Measurements from ENCODE around the gene SND1. TPM values are rescaled to one million over a fixed set of nuclear protein-coding genes. Genes with fewer than 3 reads are reported as not detected.

The SND1 gene
- total and polyA plus RNA-seq, 2 donors: 55.1 to 104 TPM

GRCh38 chr7:127619681-127620405, 32.2 kb upstream of the SND1 start:
- no peak for DNase-seq (ENCODE audit: low read depth in 6 of 9, low spot score in 9 of 9)
- Histone ChIP-seq H3K9me3 (ENCODE audit: control insufficient read depth in 2 of 2, insufficient read depth in 1 of 2, low read length in 1 of 2) (no peaks in the 10 kb centered on the region), H3K36me3 (ENCODE audit: control insufficient read depth in 2 of 2, insufficient read depth in 2 of 2, low read length in 1 of 2) (no peaks in the 10 kb centered on the region), H3K27me3 (ENCODE audit: control insufficient read depth in 2 of 2, insufficient read depth in 1 of 2, low read length in 1 of 2) (peaks cover 10 to 36% of the 10 kb centered on the region in 2 donors), H3K4me3 (ENCODE audit: low read length in 2 of 2) (no peak overlapping the region), H3K4me1 (ENCODE audit: control insufficient read depth in 2 of 2, insufficient read depth in 2 of 2, low read length in 2 of 2) (peaks cover 0 to 8% of the 10 kb centered on the region in 2 donors), H3K27ac (ENCODE audit: low read depth in 1 of 2, low read length in 1 of 2) (no peak overlapping the region)
- 15% methylated on average over 27 of the region's 27 CpGs for WGBS

GRCh38 chr7:127620406-127621233, 31.4 kb upstream of the SND1 start:
- DNase-seq (ENCODE audit: low read depth in 6 of 9, low spot score in 9 of 9): peak in 1 of 9 donors; percentile 15
- 5% methylated on average over 24 of the region's 24 CpGs for WGBS
- Histone ChIP-seq H3K9me3 (ENCODE audit: control insufficient read depth in 2 of 2, insufficient read depth in 1 of 2, low read length in 1 of 2) (no peaks in the 10 kb centered on the region), H3K4me1 (ENCODE audit: control insufficient read depth in 2 of 2, insufficient read depth in 2 of 2, low read length in 2 of 2) (peaks cover 0 to 8% of the 10 kb centered on the region in 2 donors), H3K36me3 (ENCODE audit: control insufficient read depth in 2 of 2, insufficient read depth in 2 of 2, low read length in 1 of 2) (no peaks in the 10 kb centered on the region), H3K4me3 (ENCODE audit: low read length in 2 of 2) (no peak overlapping the region), H3K27me3 (ENCODE audit: control insufficient read depth in 2 of 2, insufficient read depth in 1 of 2, low read length in 1 of 2) (peaks cover 10 to 30% of the 10 kb centered on the region in 2 donors), H3K27ac (ENCODE audit: low read depth in 1 of 2, low read length in 1 of 2) (peak overlapping the region in 1 of 2 donors; percentile 13)

GRCh38 chr7:127625331-127625730, 26.7 kb upstream of the SND1 start:
- no peak for DNase-seq (ENCODE audit: low read depth in 6 of 9, low spot score in 9 of 9)
- H3K9me3 ChIP-seq (ENCODE audit: control insufficient read depth in 2 of 2, insufficient read depth in 1 of 2, low read length in 1 of 2): no peaks in the 10 kb centered on the region

GRCh38 chr7:127628445-127628844, 23.5 kb upstream of the SND1 start:
- no peaks in the 10 kb centered on the region for H3K4me1 ChIP-seq (ENCODE audit: control insufficient read depth in 2 of 2, insufficient read depth in 2 of 2, low read length in 2 of 2)
- peaks cover 0 to 4% of the 10 kb centered on the region in 2 donors for H3K27me3 ChIP-seq (ENCODE audit: control insufficient read depth in 2 of 2, insufficient read depth in 1 of 2, low read length in 1 of 2)
- no peak for DNase-seq (ENCODE audit: low read depth in 6 of 9, low spot score in 9 of 9)
- WGBS: 86% methylated on average over 3 of the region's 3 CpGs
- H3K4me3 ChIP-seq (ENCODE audit: low read length in 2 of 2): no peak overlapping the region
- H3K36me3 ChIP-seq (ENCODE audit: control insufficient read depth in 2 of 2, insufficient read depth in 2 of 2, low read length in 1 of 2): no peaks in the 10 kb centered on the region
- H3K9me3 ChIP-seq (ENCODE audit: control insufficient read depth in 2 of 2, insufficient read depth in 1 of 2, low read length in 1 of 2): no peaks in the 10 kb centered on the region
- H3K27ac ChIP-seq (ENCODE audit: low read depth in 1 of 2, low read length in 1 of 2): no peak overlapping the region

More at GRCh38 chr7:127625331-127625730, 26.7 kb upstream of the SND1 start:
- Histone ChIP-seq H3K27ac (ENCODE audit: low read depth in 1 of 2, low read length in 1 of 2) (no peak overlapping the region), H3K27me3 (ENCODE audit: control insufficient read depth in 2 of 2, insufficient read depth in 1 of 2, low read length in 1 of 2) (peaks cover 7 to 12% of the 10 kb centered on the region in 2 donors), H3K36me3 (ENCODE audit: control insufficient read depth in 2 of 2, insufficient read depth in 2 of 2, low read length in 1 of 2) (no peaks in the 10 kb centered on the region), H3K4me3 (ENCODE audit: low read length in 2 of 2) (no peak overlapping the region), H3K4me1 (ENCODE audit: control insufficient read depth in 2 of 2, insufficient read depth in 2 of 2, low read length in 2 of 2) (peaks cover 0 to 6% of the 10 kb centered on the region in 2 donors)

GRCh38 chr7:127629268-127629854, 22.6 kb upstream of the SND1 start:
- 14% methylated on average over 5 of the region's 5 CpGs for WGBS
- no peaks in the 10 kb centered on the region for H3K36me3 ChIP-seq (ENCODE audit: control insufficient read depth in 2 of 2, insufficient read depth in 2 of 2, low read length in 1 of 2)
- peak in 3 of 9 donors; percentile 18 to 35 (median 34) for DNase-seq (ENCODE audit: low read depth in 6 of 9, low spot score in 9 of 9)
- H3K4me1 ChIP-seq (ENCODE audit: control insufficient read depth in 2 of 2, insufficient read depth in 2 of 2, low read length in 2 of 2): no peaks in the 10 kb centered on the region
- no peak overlapping the region for H3K27ac ChIP-seq (ENCODE audit: low read depth in 1 of 2, low read length in 1 of 2)
- no peak overlapping the region for H3K4me3 ChIP-seq (ENCODE audit: low read length in 2 of 2)
- peaks cover 0 to 4% of the 10 kb centered on the region in 2 donors for H3K27me3 ChIP-seq (ENCODE audit: control insufficient read depth in 2 of 2, insufficient read depth in 1 of 2, low read length in 1 of 2)
- H3K9me3 ChIP-seq (ENCODE audit: control insufficient read depth in 2 of 2, insufficient read depth in 1 of 2, low read length in 1 of 2): no peaks in the 10 kb centered on the region

- 96% methylated on average over 7 of the region's 7 CpGs for WGBS
Observed at GRCh38 chr7:127632276-127632910, 19.6 kb upstream of the SND1 start.

GRCh38 chr7:127635659-127636285, 16.2 kb upstream of the SND1 start:
- no peaks in the 10 kb centered on the region for H3K9me3 ChIP-seq (ENCODE audit: control insufficient read depth in 2 of 2, insufficient read depth in 1 of 2, low read length in 1 of 2)
- H3K36me3 ChIP-seq (ENCODE audit: control insufficient read depth in 2 of 2, insufficient read depth in 2 of 2, low read length in 1 of 2): no peaks in the 10 kb centered on the region
- WGBS: 87% methylated on average over 3 of the region's 3 CpGs
- no peak for DNase-seq (ENCODE audit: low read depth in 6 of 9, low spot score in 9 of 9)
- peaks cover 0 to 2% of the 10 kb centered on the region in 2 donors for H3K4me1 ChIP-seq (ENCODE audit: control insufficient read depth in 2 of 2, insufficient read depth in 2 of 2, low read length in 2 of 2)
- no peak overlapping the region for H3K4me3 ChIP-seq (ENCODE audit: low read length in 2 of 2)
- H3K27ac ChIP-seq (ENCODE audit: low read depth in 1 of 2, low read length in 1 of 2): no peak overlapping the region
- H3K27me3 ChIP-seq (ENCODE audit: control insufficient read depth in 2 of 2, insufficient read depth in 1 of 2, low read length in 1 of 2): peaks cover 0 to 7% of the 10 kb centered on the region in 2 donors

More at GRCh38 chr7:127632276-127632910, 19.6 kb upstream of the SND1 start:
- H3K4me1 ChIP-seq (ENCODE audit: control insufficient read depth in 2 of 2, insufficient read depth in 2 of 2, low read length in 2 of 2): peaks cover 0 to 2% of the 10 kb centered on the region in 2 donors
- no peak for DNase-seq (ENCODE audit: low read depth in 6 of 9, low spot score in 9 of 9)
- no peaks in the 10 kb centered on the region for H3K9me3 ChIP-seq (ENCODE audit: control insufficient read depth in 2 of 2, insufficient read depth in 1 of 2, low read length in 1 of 2)
- H3K4me3 ChIP-seq (ENCODE audit: low read length in 2 of 2): no peak overlapping the region
- no peaks in the 10 kb centered on the region for H3K36me3 ChIP-seq (ENCODE audit: control insufficient read depth in 2 of 2, insufficient read depth in 2 of 2, low read length in 1 of 2)
- peaks cover 0 to 8% of the 10 kb centered on the region in 2 donors for H3K27me3 ChIP-seq (ENCODE audit: control insufficient read depth in 2 of 2, insufficient read depth in 1 of 2, low read length in 1 of 2)
- no peak overlapping the region for H3K27ac ChIP-seq (ENCODE audit: low read depth in 1 of 2, low read length in 1 of 2)

- Histone ChIP-seq H3K4me3 (ENCODE audit: low read length in 2 of 2) (no peak overlapping the region), H3K27ac (ENCODE audit: low read depth in 1 of 2, low read length in 1 of 2) (no peak overlapping the region), H3K36me3 (ENCODE audit: control insufficient read depth in 2 of 2, insufficient read depth in 2 of 2, low read length in 1 of 2) (no peaks in the 10 kb centered on the region), H3K27me3 (ENCODE audit: control insufficient read depth in 2 of 2, insufficient read depth in 1 of 2, low read length in 1 of 2) (peaks cover 0 to 7% of the 10 kb centered on the region in 2 donors), H3K9me3 (ENCODE audit: control insufficient read depth in 2 of 2, insufficient read depth in 1 of 2, low read length in 1 of 2) (no peaks in the 10 kb centered on the region), H3K4me1 (ENCODE audit: control insufficient read depth in 2 of 2, insufficient read depth in 2 of 2, low read length in 2 of 2) (peaks cover 0 to 2% of the 10 kb centered on the region in 2 donors)
- DNase-seq (ENCODE audit: low read depth in 6 of 9, low spot score in 9 of 9): no peak
Observed at GRCh38 chr7:127638197-127638596, 13.8 kb upstream of the SND1 start.

Measured in thymus (tissue), 11 donors.